OCI-LY7 (cell line): ENCODE data around the gene SPOCK1.

Source experiments
- CTCF ChIP-seq: fragments of 200-600 bp; sonication (generic); conservative IDR thresholded peaks from 2 replicates; pipeline ENCODE4 v1.5.1; 2014; ENCODE audit warnings: mild to moderate bottlenecking, antibody characterized with exemption, low read length, moderate library complexity, mixed read lengths
- EZH2phosphoT487 ChIP-seq: fragments of 200-600 bp; sonication (generic); IDR thresholded peaks from 2 replicates; pipeline ENCODE4 v1.6.1; 2018; ENCODE audit warnings: low read depth, borderline replicate concordance, mild to moderate bottlenecking, mixed run types, antibody characterized with exemption, low read length, moderate library complexity, mixed read lengths

- TF ChIP-seq CTCF: no peak
- no peak for TF ChIP-seq EZH2phosphoT487
Observed at GRCh38 chr5:137336161-137336560, 163.0 kb downstream of the SPOCK1 start.
